ENCODE data around the gene CDC16.
A peak's percentile ranks its signal among the peaks of the same experiment; 100 is the strongest.

The CDC16 gene

DNA sequence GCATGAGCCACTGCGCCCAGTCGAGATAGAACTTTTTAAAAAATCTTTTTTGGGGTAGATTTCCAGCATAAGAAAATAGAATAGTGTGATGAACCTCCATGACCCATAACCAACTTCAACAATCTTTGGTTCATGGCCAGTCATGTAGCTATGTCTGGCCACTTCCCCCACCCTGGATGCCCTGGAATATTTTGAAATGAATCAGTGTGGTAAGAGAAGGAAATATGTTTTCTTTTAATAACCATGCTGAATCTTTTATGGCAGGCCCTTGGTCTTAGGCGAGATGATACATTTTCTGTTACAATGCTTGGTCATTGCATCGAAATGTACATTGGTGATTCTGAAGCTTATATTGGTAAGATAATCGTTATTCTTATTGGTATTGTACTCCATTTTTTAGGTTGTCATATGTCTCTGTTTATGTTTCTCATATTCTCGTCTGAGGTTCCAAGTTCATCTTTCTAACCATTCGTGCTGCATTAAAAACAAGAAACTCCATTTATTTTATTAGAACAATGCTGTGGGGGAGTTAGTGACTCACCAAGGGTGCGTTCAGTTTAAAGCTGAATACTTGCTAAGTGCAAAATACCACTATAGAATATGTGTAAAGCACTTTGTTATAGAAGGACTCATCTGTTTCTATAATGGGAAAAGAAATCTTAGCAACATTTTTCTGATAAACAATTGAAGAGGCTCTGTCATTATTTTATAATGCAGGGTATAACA is 30.4 kb downstream of the CDC16 start:
- DNase-seq, result no peak

DNA sequence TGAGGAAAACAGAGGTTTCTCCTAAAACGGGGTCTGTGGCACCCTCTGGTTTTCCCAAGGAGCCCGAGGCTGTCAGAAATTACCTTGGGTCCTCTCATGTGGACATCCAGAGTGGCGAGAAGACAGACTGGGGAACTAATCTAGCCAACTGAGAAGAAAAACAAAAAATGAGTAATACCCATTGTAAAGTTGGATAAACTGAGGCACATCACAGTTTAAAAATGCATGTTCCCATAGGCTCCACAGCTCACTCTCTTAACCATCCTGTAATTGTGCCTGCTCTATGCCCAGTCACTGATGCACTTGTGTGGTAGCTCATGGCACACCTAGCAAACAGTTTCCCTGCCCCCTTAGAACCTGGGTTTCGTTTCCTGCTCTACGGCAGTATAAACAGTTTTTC is 31.5 kb downstream of the CDC16 start:
- no peak for DNase-seq

DNA sequence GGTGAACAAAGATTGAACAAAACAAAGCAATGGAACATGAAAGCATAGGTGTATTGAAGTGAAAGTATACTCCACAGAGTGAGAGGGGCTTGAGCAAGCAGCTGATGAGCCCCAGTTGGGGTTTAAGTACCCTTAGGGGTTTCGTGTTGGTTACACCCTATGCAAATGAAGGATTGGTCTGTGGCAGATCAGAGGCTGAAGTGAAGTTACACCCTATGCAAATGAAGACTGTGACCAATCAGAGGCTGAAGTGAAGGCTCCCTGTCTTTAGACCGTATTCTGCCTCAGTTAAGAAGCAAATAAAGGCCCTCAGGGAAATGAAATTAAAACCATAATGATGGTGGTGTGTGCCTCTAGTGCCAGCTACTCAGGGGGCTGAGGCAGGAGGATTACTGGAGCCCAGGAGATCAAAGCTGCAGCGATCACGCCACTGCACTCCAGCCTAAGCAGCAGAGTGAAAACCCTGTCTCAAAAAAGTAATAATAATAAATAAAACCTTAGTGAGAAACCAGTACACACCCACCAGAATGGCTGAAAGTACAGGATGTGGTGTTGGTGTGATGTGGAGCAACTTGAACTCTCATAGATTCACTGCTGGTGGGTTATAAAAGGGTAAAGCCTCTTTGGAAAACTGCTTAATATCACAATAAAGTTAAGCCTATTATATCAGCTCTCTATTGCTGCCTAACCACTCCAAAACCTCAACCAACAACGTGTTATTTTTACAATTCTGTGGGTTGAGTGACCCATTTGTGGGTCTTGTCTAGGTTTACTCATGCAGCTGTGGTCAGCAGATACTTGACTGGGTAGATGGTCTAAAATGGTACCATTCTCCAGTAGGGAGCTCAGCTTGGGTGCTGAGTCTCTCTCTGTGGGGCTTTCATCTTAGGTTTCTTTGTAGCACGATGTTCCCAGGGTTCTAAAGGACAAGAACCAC is 33.9 kb downstream of the CDC16 start:
- no peak for DNase-seq

- no peak for DNase-seq
Measured at GRCh38 chr13:114269281-114269770, 34.6 kb downstream of the CDC16 start.

GRCh38 chr13:114272977-114273376 is 38.3 kb downstream of the CDC16 start:
- DNase-seq, result no peak

DNA sequence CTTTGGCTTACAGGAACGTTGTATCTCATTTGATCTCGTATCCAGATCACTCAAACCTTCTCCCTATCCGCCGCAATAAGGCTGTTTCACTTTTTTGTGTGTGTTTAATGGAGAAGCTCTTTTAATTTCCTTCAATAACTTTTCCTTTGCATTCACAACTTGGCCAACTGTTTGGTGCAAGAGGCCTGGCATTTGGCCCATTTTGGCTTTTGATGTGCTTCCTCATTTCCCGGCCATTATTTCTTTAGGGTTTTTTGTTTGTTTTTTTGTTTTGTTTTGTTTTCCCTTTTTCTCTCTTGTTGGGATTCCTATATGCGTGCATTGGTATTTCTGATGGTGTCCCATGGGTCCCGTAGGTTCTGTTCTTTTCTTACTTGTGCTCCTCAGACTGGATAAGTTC is 40.6 kb downstream of the CDC16 start:
- DNase-seq, result no peak

DNA sequence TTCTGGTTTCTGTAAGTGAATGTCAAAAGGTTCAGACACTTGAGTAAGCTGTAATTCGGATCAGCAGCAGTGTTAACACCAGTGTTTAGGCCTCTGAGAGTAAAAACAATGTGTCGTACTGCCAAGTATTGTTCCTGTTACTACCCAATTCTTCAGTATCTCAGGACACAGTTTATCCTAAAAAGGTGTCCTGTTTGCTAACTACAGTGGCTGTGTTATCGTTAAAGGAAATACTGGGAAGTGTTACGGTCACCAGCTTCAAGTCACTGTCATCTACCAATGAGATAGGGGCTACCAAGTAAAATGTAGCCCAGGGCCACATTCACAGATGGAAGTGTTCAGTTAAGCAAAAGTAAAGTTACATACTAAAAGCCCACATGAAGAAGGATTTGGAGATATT is 44.4 kb downstream of the CDC16 start:
- no peak for DNase-seq

- no peak for DNase-seq
Measured at GRCh38 chr13:114279758-114280355, 45.2 kb downstream of the CDC16 start.

DNA sequence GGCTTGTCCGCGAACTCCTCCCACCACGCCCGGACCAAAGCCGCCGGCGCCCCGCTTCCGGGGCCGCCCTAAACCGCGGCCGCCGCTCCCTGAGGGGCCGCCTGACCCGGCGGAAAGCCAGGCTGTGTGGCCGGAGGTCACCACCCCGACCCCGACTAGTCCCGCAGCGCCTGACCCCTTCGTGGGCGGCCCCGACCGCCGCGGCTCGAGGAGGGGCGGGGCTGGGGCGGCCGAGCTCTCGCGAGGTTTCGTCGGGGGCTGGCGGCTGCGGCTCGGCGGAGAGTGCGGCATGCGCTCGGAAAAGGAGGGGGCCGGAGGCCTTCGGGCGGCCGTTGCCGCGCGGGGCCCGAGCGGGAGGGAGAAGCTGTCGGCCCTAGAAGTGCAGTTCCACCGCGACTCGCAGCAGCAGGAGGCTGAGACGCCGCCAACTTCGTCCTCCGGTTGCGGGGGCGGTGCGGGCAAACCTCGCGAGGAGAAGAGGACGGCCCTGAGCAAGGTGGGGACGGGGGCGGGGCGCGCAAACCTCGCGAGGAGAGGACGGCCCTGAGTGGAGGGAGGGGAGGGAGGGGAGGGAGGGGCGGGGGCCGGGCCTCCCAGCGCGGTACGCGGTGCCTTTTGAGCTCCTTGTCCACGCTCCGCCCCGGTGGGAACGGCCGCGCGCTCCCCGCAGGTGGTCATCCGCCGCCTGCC is 46.8 kb downstream of the CDC16 start, which contains the start of gene UPF3A:
UPF3A (plus strand) TSS at position 251 of the 690 bp plus-strand sequence; CDS start at position 290, 39 bp downstream.
- peak; percentile 96 for DNase-seq

DNA sequence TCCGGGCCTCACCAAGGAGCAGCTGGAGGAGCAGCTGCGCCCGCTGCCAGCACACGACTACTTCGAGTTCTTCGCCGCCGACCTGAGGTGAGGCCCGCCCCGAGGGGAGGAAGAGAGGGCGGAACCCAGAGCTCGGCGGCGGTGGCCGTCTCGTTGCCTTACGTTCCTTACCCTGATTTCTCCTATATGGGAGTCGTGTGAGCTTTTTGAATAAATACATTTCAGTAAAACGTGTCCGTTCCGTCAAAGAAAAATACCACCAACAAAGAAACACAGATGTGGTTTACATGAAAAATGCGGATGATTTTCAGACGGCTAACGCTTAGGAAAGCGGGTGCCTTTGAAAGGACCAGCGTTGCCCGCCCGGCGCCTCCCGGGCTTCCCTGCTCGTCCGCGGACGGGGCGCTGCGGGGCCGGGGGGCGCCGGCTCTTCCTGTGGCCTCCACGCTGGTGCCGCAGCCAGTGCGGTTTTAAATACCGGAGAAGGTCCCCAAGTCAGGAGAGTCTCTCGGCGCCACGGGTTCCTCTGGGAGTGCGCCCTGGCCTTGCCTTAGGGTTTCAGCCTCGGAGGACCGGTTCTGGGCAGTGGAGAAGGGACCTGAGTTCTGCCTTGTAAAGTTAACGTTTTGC is 47.5 kb downstream of the CDC16 start:
- no peak for DNase-seq

DNA sequence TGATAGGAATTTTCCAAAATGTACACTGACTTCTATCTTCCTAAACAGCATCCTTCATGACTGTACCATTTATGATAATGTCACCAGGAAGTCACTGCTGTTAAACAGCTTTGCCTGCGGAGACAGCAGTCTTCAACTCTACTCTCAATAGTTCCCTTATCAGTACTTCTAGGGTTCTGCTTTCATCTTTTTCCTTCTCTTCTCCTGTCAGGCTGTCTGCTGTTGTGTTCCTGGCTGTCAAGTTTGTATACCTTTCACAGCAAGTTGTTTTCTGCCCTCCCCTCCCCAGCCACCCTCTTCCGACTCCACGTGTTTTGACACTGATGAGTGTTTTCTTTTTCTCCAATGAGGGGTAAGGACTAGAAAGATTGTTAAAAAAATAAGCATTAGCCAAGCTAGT is 48.9 kb downstream of the CDC16 start:
- DNase-seq, result no peak

GRCh38 chr13:114284680-114285079 is 50.0 kb downstream of the CDC16 start:
- no peak for DNase-seq

- DNase-seq, result no peak
Measured at GRCh38 chr13:114285166-114285808, 50.6 kb downstream of the CDC16 start.

GRCh38 chr13:114286808-114287207 is 52.1 kb downstream of the CDC16 start:
- no peak for DNase-seq

DNA sequence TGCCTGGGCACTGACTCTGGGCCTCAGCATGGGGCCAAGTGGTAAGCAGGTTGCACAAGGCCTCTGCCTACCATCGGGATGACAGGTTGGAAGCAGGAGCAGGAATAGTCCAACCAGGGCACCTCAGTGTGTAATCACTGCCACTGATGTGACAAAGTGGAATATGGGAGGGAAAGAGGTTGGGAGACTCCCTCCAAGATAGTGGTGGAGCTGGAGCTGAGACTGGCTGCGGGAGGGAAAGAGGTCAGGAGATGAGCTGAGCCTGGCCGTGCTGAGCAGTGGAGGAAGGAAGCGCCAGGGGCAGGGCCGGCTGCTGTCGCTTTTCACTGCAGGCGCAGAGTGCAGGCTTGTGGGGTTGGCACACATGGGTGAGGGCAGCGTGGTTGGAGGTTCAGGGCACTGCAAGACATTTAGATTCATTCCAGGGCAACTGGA is 53.5 kb downstream of the CDC16 start:
- no peak for DNase-seq

- DNase-seq, result no peak
Measured at GRCh38 chr13:114296448-114296847, 61.8 kb downstream of the CDC16 start.

DNA sequence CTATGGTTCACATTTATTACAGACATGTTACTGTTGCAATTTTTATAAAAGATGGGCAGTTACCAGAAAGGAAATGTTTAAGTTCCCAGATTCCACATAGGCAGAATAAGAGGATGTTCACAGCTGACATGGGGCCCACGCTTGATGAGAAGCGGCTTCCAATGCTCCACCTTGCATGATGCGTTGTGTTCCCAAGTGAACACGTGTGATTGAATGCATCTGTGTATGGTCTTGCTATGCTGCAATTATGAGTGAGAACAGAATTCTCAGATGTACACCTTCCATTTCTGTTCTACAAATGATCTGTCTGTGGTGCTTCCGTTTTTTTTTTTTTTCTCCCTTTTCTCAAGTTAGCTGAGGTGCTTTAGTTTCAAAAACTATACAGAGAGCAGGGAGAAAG is 62.2 kb downstream of the CDC16 start:
- no peak for DNase-seq

GRCh38 chr13:114298866-114299265 is 64.2 kb downstream of the CDC16 start:
- no peak for DNase-seq

- no peak for DNase-seq
Measured at GRCh38 chr13:114299604-114300305, 65.1 kb downstream of the CDC16 start.

DNA sequence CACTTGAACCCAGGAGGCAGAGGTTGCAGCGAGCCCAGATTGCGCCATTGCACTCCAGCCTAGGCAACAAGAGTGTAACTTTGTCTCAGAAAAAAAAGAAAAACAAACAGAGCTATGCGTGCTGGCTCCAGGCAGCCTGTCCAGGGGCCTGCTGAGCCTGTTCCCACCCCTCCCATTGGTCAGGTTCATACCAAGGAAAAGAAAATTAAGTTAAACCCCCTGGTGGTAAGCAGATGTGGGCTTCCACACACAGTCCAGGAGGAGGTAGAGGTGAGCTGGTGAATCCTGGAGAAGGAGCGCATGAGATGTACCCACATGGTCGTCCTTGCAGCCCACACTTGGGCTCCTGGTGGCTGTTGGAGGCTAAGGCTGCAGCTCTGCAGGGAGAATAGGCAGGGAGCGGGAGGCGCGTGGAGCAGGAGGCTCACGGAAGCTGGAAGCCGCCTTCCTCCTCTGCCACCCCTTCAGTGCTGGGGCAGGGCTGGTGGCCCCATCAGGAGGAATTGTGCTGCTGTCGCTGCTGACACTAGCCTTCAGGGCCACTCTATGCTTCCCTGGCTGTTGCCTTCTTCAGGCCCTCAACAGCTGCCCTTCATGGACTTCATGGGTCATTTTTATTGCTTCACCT is 69.1 kb downstream of the CDC16 start:
- no peak for DNase-seq

Measured in left hindlimb (tissue), 1 donor.